Prostate gland (tissue), 2 donors: Measurements from ENCODE around the gene AMPH.

ENCODE experiments used
- CTCF ChIP-seq, 4 experiments: fragments of 200-600 bp in 2 of 4; fragments of 450-650 bp in 2 of 4; sonication (generic) in 2 of 4; IDR thresholded peaks; 1 replicate in 3 of 4; 2 replicates in 1 of 4; pipeline ENCODE4 v1.5.1; 2016 to 2019; ENCODE audit warnings: antibody characterized with exemption in 4 of 4, mild to moderate bottlenecking in 2 of 4, moderate library complexity in 2 of 4
- POLR2A ChIP-seq: fragments of 450-650 bp; IDR thresholded peaks from one replicate; pipeline ENCODE4 v1.6.1; 2016; ENCODE audit warnings: antibody characterized with exemption, mild to moderate bottlenecking
- POLR2AphosphoS5 ChIP-seq: sonication (generic); formaldehyde crosslinking; IDR thresholded peaks from one replicate; pipeline ENCODE4 v1.6.1; 2017; ENCODE audit warnings: antibody characterized with exemption

GRCh38 chr7:38432671-38433070 is 198.5 kb downstream of the AMPH start:
- TF ChIP-seq CTCF (IDR thresholded peaks at IDR 0.05) (no peak), POLR2A (no peak), POLR2AphosphoS5 (no peak)
